Esophagus (tissue), 2 donors: Measurements from ENCODE around the gene PSAP. TPM values are rescaled to one million over a fixed set of nuclear protein-coding genes. Genes with fewer than 3 reads are reported as not detected.
A peak's percentile ranks its signal among the peaks of the same experiment; 100 is the strongest.

Source experiments
- H3K27ac ChIP-seq, 2 donors: one replicate each; pipeline ENCODE4 v1.5.1; 2013; ENCODE audit warnings: low read depth in 2 of 2, mild to moderate bottlenecking in 2 of 2, inconsistent platforms in 1 of 2, low read length in 1 of 2, moderate library complexity in 1 of 2
- H3K27me3 ChIP-seq, 2 donors: one replicate each; pipeline ENCODE4 v1.6.1; 2013; ENCODE audit warnings: low read length in 2 of 2, control low read depth in 1 of 2, mild to moderate bottlenecking in 1 of 2; ENCODE audit not compliant: insufficient read depth in 2 of 2, control insufficient read depth in 1 of 2
- H3K36me3 ChIP-seq, 2 donors: one replicate each; pipeline ENCODE4 v1.6.1; 2013; ENCODE audit warnings: low read length in 1 of 2; ENCODE audit not compliant: control insufficient read depth in 2 of 2, insufficient read depth in 2 of 2
- H3K4me1 ChIP-seq, 2 donors: one replicate each; pipeline ENCODE4 v1.6.1; 2013; ENCODE audit warnings: low read length in 1 of 2; ENCODE audit not compliant: control insufficient read depth in 2 of 2, insufficient read depth in 2 of 2
- H3K4me3 ChIP-seq, 2 donors: one replicate each; pipeline ENCODE4 v1.5.1; 2013; ENCODE audit warnings: low read length in 2 of 2, mild to moderate bottlenecking in 2 of 2, low read depth in 1 of 2, moderate library complexity in 1 of 2
- H3K9me3 ChIP-seq, 2 donors: one replicate each; pipeline ENCODE4 v1.6.1; 2013; ENCODE audit warnings: mild to moderate bottlenecking in 2 of 2, low read depth in 1 of 2, low read length in 1 of 2, moderate library complexity in 1 of 2; ENCODE audit not compliant: control insufficient read depth in 2 of 2, insufficient read depth in 1 of 2
- WGBS, 2 donors: extraction: QIAGEN DNeasy Blood & Tissue Kit; methylation state at CpG; one replicate each; pipeline ENCODE4 v1.1.7; 2013; 5-methylcytosine and 5-hydroxymethylcytosine counted together
- polyA plus RNA-seq, 2 donors: library from polyadenylated mRNA; stranded (reverse); fragments of 200-250 nt; gene quantifications; one replicate each; pipeline ENCODE4 v1.2.3, GENCODE V29; 2013
- donor health status: healthy with polysubstance abuse.
- donor health status: Bipolar disorder and iron deficiency.

The PSAP gene
- polyA plus RNA-seq, 2 donors, result 157 to 241 TPM

DNA sequence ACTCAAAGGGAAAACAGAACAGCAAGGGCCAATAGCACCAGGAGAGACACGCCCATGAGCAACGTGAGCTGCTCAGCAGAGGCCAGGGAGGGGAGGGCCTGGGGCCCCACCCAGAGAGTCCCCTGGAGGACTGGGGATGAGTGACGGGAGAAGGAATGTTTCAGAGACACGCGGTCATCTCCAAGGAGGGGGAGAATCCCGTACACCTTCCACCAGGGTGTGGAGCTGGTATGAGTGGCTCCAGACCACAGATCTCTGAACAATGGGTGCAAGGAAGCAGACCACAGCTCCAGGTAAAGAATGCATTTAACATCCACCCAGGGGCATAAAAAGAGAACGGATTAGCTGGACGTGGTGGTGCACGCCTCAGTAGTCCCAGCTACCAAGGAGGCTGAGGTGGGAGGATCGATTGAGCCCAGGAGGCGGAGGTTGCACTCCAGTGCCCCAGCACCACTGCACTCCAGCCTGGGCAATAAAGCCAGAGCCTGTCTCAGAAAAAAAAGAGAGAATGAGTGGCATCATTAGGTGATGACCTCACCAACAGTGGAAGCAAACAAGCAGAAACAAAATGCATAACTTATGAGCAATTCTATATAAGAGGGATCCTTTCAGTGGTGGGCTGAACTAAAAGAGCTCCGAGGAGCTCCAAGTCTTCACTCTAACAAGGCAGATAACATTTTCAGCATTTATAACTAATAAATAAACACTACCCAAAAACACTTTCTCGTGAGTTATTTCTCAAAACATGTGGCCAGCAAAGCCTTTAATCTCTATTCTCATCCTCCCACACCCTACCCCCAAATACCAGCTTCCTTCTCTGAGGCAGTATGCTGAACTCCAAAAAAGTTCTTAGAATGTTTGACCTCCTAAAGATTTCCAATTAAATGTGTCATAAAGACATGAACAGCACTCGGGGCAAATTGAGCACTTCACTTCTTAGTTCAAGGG, 12.5 kb downstream of the PSAP start:
- no peak overlapping the region for H3K4me3 ChIP-seq
- H3K27ac ChIP-seq, result peak overlapping the region; percentile 32 to 45
- peaks cover 14 to 34% of the 10 kb centered on the region in 2 donors for H3K4me1 ChIP-seq
- H3K27me3 ChIP-seq, result no peaks in the 10 kb centered on the region
- peaks cover 6 to 14% of the 10 kb centered on the region in 2 donors for H3K36me3 ChIP-seq
- WGBS, 2 donors, result 54 to 66% methylated on average over 14 of the region's 14 CpGs
- H3K9me3 ChIP-seq, result no peaks in the 10 kb centered on the region

DNA sequence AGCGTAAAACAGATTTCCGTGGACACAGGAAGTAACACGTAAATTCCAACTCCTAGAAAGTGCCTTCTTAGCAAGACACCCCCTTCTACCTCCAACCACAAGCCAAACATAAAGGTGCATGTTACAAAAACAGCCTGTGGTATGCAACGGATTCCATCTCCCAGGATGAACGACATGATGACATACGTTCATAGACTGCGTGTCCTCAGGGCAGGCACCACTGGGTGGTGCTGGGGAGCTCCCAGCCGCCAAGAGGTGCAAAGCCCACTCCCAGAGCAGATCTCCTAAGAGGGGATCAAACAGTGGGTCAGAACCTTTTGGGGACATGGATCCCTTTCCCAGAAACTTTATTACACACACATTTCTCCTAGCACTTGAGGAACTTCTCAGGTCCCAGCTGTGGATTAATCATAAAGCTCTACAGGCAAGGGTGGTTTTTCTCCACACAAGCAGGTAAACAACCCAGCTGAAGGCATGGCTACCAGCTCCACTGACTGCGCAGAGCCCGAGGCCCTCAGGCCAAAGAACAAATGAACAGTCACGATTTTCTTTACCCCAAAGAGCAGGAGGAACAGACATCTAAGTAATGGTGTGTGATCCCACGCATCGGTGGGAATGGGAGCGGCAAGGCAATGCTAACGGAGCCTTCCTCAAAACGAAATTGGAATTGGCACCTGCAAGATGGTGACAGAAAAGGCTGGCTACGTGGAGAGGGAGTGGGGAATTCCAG, 13.8 kb downstream of the PSAP start:
- Histone ChIP-seq H3K4me1 (peaks cover 10 to 29% of the 10 kb centered on the region in 2 donors), H3K36me3 (peaks cover 4 to 19% of the 10 kb centered on the region in 2 donors), H3K4me3 (no peak overlapping the region), H3K27ac (peak overlapping the region; percentile 53 to 56), H3K27me3 (no peaks in the 10 kb centered on the region), H3K9me3 (no peaks in the 10 kb centered on the region)
- 72 to 73% methylated on average over 17 of the region's 17 CpGs for WGBS, 2 donors

DNA sequence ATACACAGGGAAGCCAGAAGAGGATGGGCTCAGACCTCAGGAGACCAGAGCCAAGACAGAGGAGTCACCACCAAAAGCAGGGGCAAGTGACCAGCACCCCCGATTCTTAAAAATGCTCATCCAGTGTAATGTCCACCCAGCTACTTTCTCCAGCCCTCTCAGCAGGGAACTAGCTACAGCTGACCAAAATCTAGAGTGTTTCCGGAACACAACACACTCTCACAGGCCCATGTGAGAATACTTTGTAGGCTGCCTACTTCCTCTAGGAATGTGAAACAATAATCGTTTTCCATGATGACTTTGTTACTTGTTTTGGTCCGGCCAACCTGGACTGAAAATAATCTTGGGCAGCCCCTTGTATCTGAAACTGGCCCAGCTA, 14.5 kb downstream of the PSAP start:
- H3K27ac ChIP-seq, result peak overlapping the region; percentile 56 to 71
- no peaks in the 10 kb centered on the region for H3K9me3 ChIP-seq
- H3K27me3 ChIP-seq, result no peaks in the 10 kb centered on the region
- WGBS, 2 donors, result 75% methylated on average over 4 of the region's 4 CpGs
- peaks cover 4 to 25% of the 10 kb centered on the region in 2 donors for H3K36me3 ChIP-seq
- H3K4me1 ChIP-seq, result peaks cover 10 to 34% of the 10 kb centered on the region in 2 donors
- H3K4me3 ChIP-seq, result no peak overlapping the region

DNA sequence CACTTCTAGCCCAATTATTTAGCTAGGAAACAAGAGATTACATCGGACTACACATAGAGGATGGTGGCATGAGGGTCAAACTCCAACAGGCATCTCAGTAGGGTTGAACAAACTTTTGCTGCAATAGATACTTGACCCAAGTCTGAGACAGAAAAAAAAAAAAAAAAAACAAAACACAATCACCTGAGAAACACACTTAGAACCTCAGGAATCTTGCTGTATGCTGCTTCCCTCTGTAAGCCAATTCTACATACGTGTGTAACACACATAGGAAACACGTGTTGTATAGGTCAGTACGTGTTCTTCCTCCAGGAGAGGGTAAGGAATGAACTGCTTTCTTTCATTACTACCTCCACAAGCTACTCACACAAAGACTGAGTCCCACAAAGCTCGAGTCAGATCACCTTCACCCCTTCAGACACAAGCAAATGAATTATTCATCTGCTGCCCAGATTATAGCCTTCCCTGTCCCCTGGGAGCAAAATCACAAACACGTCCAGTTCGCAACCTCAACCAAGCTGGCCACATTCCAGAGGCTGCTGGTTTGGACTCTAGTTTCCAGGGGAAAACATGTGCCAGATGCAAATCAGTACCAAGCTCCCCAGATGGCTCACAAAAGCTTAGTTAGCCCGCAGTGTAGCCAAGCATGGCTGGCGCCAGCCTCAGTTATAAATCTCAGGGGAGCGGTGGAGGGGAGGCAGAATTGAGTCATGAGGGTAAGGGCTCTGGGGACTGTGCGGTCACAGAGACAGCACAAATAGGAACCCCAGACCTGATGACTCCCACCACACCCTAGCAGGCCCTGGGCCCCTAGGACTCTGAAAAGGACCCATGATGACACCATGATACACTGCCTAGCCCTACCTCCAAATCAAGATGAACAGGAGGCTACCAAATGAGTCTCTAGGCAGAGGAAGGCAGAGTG, 15.1 kb downstream of the PSAP start:
- Histone ChIP-seq H3K27me3 (no peaks in the 10 kb centered on the region), H3K4me1 (peaks cover 10 to 34% of the 10 kb centered on the region in 2 donors), H3K4me3 (no peak overlapping the region), H3K36me3 (peaks cover 9 to 28% of the 10 kb centered on the region in 2 donors), H3K9me3 (no peaks in the 10 kb centered on the region), H3K27ac (peak overlapping the region; percentile 56 to 71)
- 53 to 58% methylated on average over 11 of the region's 11 CpGs for WGBS, 2 donors

DNA sequence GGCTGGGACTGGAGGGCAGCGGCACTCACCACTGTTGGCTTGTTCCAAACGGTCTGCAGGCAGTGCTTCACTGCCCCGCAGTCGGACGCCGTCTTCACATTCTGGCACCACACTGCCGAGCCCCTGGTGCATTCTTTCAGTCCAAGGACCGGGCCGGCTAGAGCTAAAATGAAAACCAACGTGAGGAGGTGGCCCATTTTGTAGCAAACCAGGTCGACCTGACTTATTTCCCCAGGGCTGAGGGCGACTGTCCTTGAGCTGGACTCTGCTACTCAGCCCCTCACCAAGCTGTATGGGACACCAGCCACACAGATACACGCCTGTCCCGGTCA, 16.7 kb downstream of the PSAP start:
- H3K9me3 ChIP-seq, result no peaks in the 10 kb centered on the region
- H3K27me3 ChIP-seq, result no peaks in the 10 kb centered on the region
- H3K36me3 ChIP-seq, result peaks cover 14 to 33% of the 10 kb centered on the region in 2 donors
- WGBS, 2 donors, result 94 to 95% methylated on average over 14 of the region's 14 CpGs
- no peak overlapping the region for H3K27ac ChIP-seq
- H3K4me1 ChIP-seq, result peaks cover 10 to 34% of the 10 kb centered on the region in 2 donors
- H3K4me3 ChIP-seq, result no peak overlapping the region

DNA sequence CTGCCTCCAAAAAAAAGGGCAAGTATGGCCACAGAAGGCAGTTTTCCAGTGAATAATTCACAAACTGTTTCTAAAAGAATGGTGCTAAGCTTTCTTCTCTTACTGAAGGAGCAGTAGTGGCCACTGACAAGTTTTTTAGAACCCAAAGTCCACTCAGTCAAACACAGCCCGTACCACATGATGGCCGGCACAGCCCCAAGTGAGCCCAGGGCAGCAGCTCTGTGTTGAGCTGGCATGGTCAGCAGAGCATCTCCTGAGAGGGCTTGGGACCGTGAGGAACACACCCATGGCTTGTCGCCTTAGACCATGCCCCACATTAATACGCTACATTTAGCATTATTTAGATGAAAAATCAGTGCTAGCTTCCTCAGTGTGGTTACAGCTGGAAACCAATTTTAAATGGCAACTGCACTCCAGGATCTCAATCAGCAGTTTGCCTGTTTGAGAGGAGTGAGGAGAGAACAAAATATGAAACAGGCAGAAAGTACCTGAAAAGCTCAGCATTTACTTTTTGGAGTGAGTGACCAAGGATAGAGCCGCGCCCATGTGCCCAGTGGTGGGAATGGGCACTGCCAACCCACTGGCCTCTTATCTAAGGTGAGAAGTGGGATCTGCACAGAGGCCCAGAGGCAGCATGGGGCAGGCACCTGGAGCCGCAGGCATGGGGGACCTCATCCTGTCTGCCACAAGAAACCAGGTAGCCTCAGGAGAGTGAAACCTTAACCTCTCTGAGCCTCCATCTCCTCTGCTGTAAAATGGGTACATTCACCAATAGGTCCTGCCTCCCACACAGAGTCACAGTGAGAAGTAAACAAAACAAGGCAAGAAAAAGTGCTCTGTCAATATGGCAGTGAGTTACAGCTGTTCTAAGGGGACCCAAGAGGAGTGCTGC, 17.4 kb downstream of the PSAP start:
- Histone ChIP-seq H3K27me3 (no peaks in the 10 kb centered on the region), H3K9me3 (no peaks in the 10 kb centered on the region), H3K4me1 (peaks cover 10 to 34% of the 10 kb centered on the region in 2 donors), H3K36me3 (peaks cover 14 to 38% of the 10 kb centered on the region in 2 donors), H3K4me3 (no peak overlapping the region), H3K27ac (peak overlapping the region; percentile 16 to 43)
- WGBS, 2 donors, result 94 to 96% methylated on average over 8 of the region's 8 CpGs

DNA sequence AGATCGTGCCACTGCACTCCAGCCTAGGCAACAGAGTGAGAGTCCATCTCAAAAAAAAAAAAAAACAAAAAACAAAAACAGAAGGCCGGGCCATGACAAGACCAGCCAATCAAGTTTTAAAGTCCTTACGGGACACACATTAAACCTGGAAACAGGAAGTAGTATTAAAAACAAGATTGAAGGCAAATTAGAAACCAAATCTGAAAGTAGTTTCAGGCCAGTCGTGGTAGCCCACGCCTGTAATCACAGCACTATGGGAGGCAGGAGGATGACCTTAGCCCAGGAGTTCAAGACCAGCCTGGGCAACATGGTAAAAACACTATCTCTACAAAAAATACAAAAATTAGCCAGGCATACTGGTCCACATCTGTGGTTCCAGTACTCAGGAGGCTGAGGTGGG, 18.1 kb downstream of the PSAP start:
- Histone ChIP-seq H3K4me1 (peaks cover 4 to 28% of the 10 kb centered on the region in 2 donors), H3K9me3 (no peaks in the 10 kb centered on the region), H3K36me3 (peaks cover 14 to 37% of the 10 kb centered on the region in 2 donors), H3K27me3 (no peaks in the 10 kb centered on the region), H3K27ac (peak overlapping the region; percentile 16 to 43), H3K4me3 (no peak overlapping the region)
- 74 to 76% methylated on average over 5 of the region's 5 CpGs for WGBS, 2 donors

DNA sequence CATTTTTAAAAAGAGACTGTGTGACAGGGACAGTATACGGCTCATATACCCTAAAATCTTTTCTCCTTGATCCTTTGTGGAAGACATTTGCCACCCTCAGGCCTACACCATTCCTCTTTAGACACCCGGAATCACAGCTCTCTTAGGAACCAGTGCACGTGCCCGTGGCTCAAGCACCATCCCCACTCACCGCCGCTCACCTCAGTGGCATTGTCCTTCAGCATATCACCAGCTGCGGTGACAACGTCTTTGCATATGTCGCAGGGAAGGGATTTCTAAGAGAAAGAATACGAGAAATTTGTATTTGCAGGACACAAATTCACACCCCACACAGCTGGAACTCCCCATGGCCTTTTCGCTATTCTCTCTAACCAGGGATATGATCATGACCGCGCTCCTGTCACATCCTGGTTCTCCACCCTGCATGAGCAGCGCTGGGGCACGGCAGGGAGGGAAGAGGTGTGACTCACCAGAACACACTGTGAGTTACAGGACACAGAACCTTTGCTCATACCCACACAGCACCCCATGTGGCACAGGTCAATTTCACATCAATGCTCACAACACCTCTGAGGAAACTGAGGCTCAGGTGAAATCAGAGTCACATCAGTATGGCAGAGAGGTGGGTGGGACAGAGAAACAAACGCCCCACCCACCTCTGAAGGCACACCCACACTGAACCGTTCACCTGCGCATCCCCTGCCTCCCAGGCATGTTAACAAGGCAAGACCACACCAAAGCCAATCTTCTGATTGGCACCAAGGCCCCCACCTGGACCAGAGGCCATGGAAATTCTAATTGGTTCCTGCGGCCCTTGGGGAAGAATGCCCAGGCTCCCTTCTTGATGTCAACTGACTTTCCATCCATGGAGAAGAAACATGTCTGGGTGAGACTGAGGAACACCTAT, 19.2 kb downstream of the PSAP start:
- whole genome bisulfite sequencing, 2 donors, result 83 to 90% methylated on average over 19 of the region's 19 CpGs
- H3K4me3 ChIP-seq, result no peak overlapping the region
- peaks cover 17 to 38% of the 10 kb centered on the region in 2 donors for H3K36me3 ChIP-seq
- no peaks in the 10 kb centered on the region for H3K9me3 ChIP-seq
- peak overlapping the region; percentile 75 to 85 for H3K27ac ChIP-seq
- no peaks in the 10 kb centered on the region for H3K27me3 ChIP-seq
- H3K4me1 ChIP-seq, result peaks cover 0 to 19% of the 10 kb centered on the region in 2 donors
